OCI-LY7 (cell line): ENCODE results near the gene OR51E2.

Experiments used
- CTCF ChIP-seq: fragments of 200-600 bp; sonication (generic); conservative IDR thresholded peaks from 2 replicates; pipeline ENCODE4 v1.5.1; 2014; ENCODE audit warnings: mild to moderate bottlenecking, antibody characterized with exemption, low read length, moderate library complexity, mixed read lengths
- EZH2phosphoT487 ChIP-seq: fragments of 200-600 bp; sonication (generic); IDR thresholded peaks from 2 replicates; pipeline ENCODE4 v1.6.1; 2018; ENCODE audit warnings: low read depth, borderline replicate concordance, mild to moderate bottlenecking, mixed run types, antibody characterized with exemption, low read length, moderate library complexity, mixed read lengths

DNA sequence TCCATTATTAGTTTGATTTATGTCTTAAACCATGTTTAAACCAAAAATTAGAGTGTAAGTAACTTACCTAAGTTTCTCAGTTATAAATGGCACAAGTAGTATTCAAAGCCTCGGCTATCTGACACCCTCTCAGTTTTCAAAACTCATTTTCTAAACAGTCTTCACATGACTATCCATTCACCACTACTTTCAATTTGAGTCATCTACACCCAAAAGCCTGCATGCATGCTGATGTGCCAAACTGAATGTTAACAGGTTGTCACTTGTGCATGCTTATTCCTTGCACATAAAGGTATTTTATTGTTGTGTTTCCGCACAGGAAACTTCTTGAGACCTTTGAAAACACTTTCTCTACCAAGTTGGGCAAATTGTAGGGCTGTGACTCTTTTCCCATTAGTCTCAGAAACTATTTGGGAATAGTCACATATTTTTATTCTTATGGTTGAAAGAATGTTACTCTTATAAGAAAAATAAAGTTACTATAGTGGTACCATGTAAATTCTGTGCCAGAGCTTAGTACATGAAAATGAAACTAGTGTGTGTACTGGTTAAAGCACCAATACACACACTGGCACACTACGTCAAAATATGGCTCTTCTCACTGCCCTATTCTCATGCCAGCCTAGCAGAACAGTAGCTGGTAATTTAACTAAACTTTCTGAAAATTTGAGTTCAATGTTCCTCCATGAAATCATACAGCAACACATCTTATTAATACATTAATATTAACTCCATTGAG lies 2.2 kb upstream of the OR51E2 start:
- TF ChIP-seq CTCF (no peak), EZH2phosphoT487 (no peak)
